Heart left ventricle (tissue), 13 donors: ENCODE data around the gene FMN2.

Experiments used
- CTCF ChIP-seq, 12 donors: fragments of 200-600 bp; sonication (generic) in 4 of 12; IDR thresholded peaks; one replicate each; pipeline versions ENCODE4 v1.5.0 to v1.8.0; 2018 to 2022; ENCODE audit warnings: antibody characterized with exemption in 12 of 12, mild to moderate bottlenecking in 5 of 12
- POLR2A ChIP-seq, 2 donors: fragments of 450-650 bp; IDR thresholded peaks; one replicate each; pipeline ENCODE4 v1.6.1; 2017; ENCODE audit warnings: antibody characterized with exemption in 2 of 2, mild to moderate bottlenecking in 2 of 2, moderate library complexity in 2 of 2
- donor health status: ischemic (EF 13 %, LVEDD 7.1; RV severe dilation, severe dysfunction).
- donor health status: DM: no; HTN: yes; CAD: no.
- donor health status: DM: no; HTN: no; CAD: no.
- donor health status: ischemic (EF 25% LVEDD 6.9; RV normal size, moderate dysfunction).
- donor health status: ischemic (EF 25% LVEDD 5.7; RV mildly dilated, moderate dysfunction).
- donor health status: ischemic (EF 35%, LVEDD 5.7; RV mildly dilated, moderate dysfunction).
- donor health status: nonischemic (EF 11% LVEDD 7.7; RV severe dilation, severe dysfunction).
- donor health status: DM: yes; HTN: yes; CAD: no.
- donor health status: PGD.
- donor health status: ischemic (EF 29% LVEDD 5.4; RV normal size, mild dysfunction).
- donor health status: nonischemic (EF 23%, LVEDD 6.1; RV moderate dilation, normal function).

GRCh38 chr1:240363914-240364313 is 272.2 kb downstream of the FMN2 start:
- TF ChIP-seq CTCF (IDR thresholded peaks at IDR 0.05) (no peak), POLR2A (IDR thresholded peaks at IDR 0.05) (no peak)
